RKO (cell line): ENCODE measurements around the gene WASF2.
"Not testable (repeated sequence)": the region's sequence is repeated elsewhere in the genome, so short reads cannot be mapped to it uniquely, and the experiment has no call there.

Source experiments
- DNase-seq: peaks from one replicate; pipeline ENCODE4 v3.0.0-alpha.2; 2016; ENCODE audit warnings: low spot score

The WASF2 gene

GRCh38 chr1:27454610-27455009 is 35.4 kb downstream of the WASF2 start:
- DNase-seq = no peak

- no peak for DNase-seq
Measured at GRCh38 chr1:27451343-27451742, 38.6 kb downstream of the WASF2 start.

- DNase-seq = no peak
Measured at GRCh38 chr1:27448982-27449381, 41.0 kb downstream of the WASF2 start.

GRCh38 chr1:27447883-27448282 is 42.1 kb downstream of the WASF2 start:
- no peak for DNase-seq

GRCh38 chr1:27447399-27447798 is 42.6 kb downstream of the WASF2 start:
- no peak for DNase-seq

- DNase-seq = no peak
Measured at GRCh38 chr1:27446496-27447020, 43.4 kb downstream of the WASF2 start.

- DNase-seq = no peak
Measured at GRCh38 chr1:27445177-27445936, 44.6 kb downstream of the WASF2 start.

GRCh38 chr1:27444632-27445031 is 45.3 kb downstream of the WASF2 start:
- no peak for DNase-seq

- DNase-seq = no peak
Measured at GRCh38 chr1:27439150-27439549, 50.8 kb downstream of the WASF2 start.

- no peak for DNase-seq
Measured at GRCh38 chr1:27438621-27439061, 51.3 kb downstream of the WASF2 start.

- DNase-seq = peak; percentile 13
Measured at GRCh38 chr1:27436204-27437159, 53.5 kb downstream of the WASF2 start.

GRCh38 chr1:27435566-27436203 is 54.3 kb downstream of the WASF2 start:
- DNase-seq = no peak

- no peak for DNase-seq
Measured at GRCh38 chr1:27433706-27434105, 56.3 kb downstream of the WASF2 start.

- not testable (repeated sequence) for DNase-seq
Measured at GRCh38 chr1:27432725-27433124, 57.2 kb downstream of the WASF2 start.

GRCh38 chr1:27431601-27431940 is 58.4 kb downstream of the WASF2 start:
- no peak for DNase-seq

GRCh38 chr1:27430903-27431600 is 58.9 kb downstream of the WASF2 start:
- no peak for DNase-seq

GRCh38 chr1:27429029-27429425 is 60.9 kb downstream of the WASF2 start:
- DNase-seq = no peak

GRCh38 chr1:27428316-27429028 is 61.5 kb downstream of the WASF2 start:
- no peak for DNase-seq

- no peak for DNase-seq
Measured at GRCh38 chr1:27427816-27428315, 62.1 kb downstream of the WASF2 start.

- no peak for DNase-seq
Measured at GRCh38 chr1:27427329-27427728, 62.6 kb downstream of the WASF2 start.

- no peak for DNase-seq
Measured at GRCh38 chr1:27423709-27424108, 66.3 kb downstream of the WASF2 start.
